PC-9 (cell line): ENCODE data around the gene NDUFS7.

Experiments used
- EZH2 ChIP-seq: fragments of 200-600 bp; sonication (generic); IDR thresholded peaks from 2 replicates; pipeline ENCODE4 v1.8.0; 2017; ENCODE audit warnings: antibody characterized with exemption, low read depth
- TF ChIP-seq, protein P1 (sequence below): fragments of 200-600 bp; sonication (generic); conservative IDR thresholded peaks from 2 replicates; pipeline ENCODE4 v1.6.1; 2017; ENCODE audit warnings: mixed run types, antibody characterized with exemption, mild to moderate bottlenecking, moderate library complexity

DNA sequence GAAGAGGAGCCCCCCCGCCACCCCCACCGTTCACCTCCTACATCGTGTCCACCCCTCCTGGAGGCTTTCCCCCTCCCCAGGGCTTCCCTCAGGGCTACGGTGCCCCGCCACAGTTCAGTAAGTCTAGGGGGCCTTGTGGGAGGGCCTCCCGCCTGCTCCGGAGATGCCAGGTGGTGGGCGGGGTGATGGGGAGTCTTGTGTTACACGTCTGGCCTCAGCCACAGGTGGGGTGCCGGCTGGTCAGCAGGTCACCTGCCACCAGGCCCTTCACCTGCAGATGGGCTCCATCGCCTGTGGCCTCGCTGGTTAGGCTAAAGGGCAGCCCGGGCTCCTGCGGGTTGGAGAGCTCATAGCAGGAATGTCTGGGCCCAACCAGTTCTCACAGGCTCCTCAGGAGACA, 46.5 kb downstream of the NDUFS7 start:
- TF ChIP-seq, protein P1, sequence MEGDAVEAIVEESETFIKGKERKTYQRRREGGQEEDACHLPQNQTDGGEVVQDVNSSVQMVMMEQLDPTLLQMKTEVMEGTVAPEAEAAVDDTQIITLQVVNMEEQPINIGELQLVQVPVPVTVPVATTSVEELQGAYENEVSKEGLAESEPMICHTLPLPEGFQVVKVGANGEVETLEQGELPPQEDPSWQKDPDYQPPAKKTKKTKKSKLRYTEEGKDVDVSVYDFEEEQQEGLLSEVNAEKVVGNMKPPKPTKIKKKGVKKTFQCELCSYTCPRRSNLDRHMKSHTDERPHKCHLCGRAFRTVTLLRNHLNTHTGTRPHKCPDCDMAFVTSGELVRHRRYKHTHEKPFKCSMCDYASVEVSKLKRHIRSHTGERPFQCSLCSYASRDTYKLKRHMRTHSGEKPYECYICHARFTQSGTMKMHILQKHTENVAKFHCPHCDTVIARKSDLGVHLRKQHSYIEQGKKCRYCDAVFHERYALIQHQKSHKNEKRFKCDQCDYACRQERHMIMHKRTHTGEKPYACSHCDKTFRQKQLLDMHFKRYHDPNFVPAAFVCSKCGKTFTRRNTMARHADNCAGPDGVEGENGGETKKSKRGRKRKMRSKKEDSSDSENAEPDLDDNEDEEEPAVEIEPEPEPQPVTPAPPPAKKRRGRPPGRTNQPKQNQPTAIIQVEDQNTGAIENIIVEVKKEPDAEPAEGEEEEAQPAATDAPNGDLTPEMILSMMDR, result no peak
- no peak for TF ChIP-seq EZH2
